Muscle layer of colon (tissue), 2 donors: Measurements from ENCODE around the gene ADGRL4.
"Not testable (repeated sequence)": the region's sequence is repeated elsewhere in the genome, so short reads cannot be mapped to it uniquely, and the experiment has no call there.

Experiments used
- H3K27ac ChIP-seq: one replicate; pipeline ENCODE4 v1.7.0; 2013; ENCODE audit warnings: low read depth, mild to moderate bottlenecking, low read length, moderate library complexity
- H3K27me3 ChIP-seq, 2 donors: one replicate each; pipeline ENCODE4 v1.7.0; 2013; ENCODE audit warnings: low read length in 2 of 2, mild to moderate bottlenecking in 2 of 2; ENCODE audit not compliant: insufficient read depth in 2 of 2, control insufficient read depth in 1 of 2
- H3K36me3 ChIP-seq: one replicate; pipeline ENCODE4 v1.7.0; 2013; ENCODE audit warnings: mild to moderate bottlenecking, low read length; ENCODE audit not compliant: insufficient read depth
- H3K4me1 ChIP-seq: one replicate; pipeline ENCODE4 v1.7.0; 2013; ENCODE audit warnings: mild to moderate bottlenecking, low read length; ENCODE audit not compliant: insufficient read depth
- H3K4me3 ChIP-seq, 2 donors: one replicate each; pipeline ENCODE4 v1.7.0; 2013; ENCODE audit warnings: low read length in 2 of 2, low read depth in 1 of 2, mild to moderate bottlenecking in 1 of 2, moderate library complexity in 1 of 2
- H3K9ac ChIP-seq: one replicate; pipeline ENCODE4 v1.7.0; 2013; ENCODE audit warnings: low read length
- H3K9me3 ChIP-seq: one replicate; pipeline ENCODE4 v1.7.0; 2013; ENCODE audit warnings: mild to moderate bottlenecking, low read length
- donor health status: abdominal sarcoma.
- donor health status: Adenocarcinoma of cecum.

The ADGRL4 gene

DNA sequence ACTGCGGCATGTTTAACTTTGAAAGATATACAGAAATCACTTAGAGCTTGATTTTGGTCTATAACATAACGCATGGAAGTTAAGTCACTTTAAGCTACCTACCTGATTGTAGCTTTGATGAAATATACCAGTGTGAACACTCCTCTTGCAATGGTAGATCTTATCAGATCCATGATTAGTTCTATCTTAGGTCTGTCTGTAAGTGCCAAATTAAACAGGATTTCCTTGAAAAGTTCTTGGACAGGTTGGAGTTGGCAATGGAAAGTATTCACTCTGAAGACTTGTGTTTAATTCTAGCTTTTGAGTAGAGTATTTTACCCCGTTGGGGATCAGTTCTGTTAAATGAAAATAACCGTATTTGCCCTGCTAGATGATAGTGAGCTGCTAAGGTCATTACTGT, 4.1 kb upstream of the ADGRL4 start:
- Histone ChIP-seq H3K27ac (no peak overlapping the region), H3K27me3 (no peaks in the 10 kb centered on the region), H3K4me1 (no peaks in the 10 kb centered on the region), H3K4me3 (no peak overlapping the region), H3K36me3 (no peaks in the 10 kb centered on the region), H3K9me3 (no peaks in the 10 kb centered on the region), H3K9ac (no peak overlapping the region)

DNA sequence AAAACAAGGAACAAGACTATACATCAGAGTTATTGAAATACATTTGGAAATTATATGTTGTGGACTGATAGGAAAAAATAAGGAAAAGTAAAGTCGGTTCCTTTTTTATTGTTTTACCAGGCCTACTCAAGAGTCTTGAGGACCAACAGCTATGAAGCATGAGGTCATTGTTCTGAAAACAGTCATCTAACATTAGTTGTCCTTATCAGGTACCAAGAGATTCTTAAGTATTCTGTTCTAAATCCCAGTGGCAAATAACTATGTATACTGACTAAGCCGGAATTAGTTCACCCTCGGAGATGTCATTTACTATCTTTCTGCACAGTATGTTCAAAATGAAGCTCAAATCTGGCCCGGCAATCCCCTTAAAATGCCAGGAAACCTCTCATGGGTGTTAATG, 585 bp downstream of the ADGRL4 start:
- H3K27me3 ChIP-seq: no peaks in the 10 kb centered on the region
- H3K27ac ChIP-seq: no peak overlapping the region
- H3K4me1 ChIP-seq: no peaks in the 10 kb centered on the region
- H3K36me3 ChIP-seq: no peaks in the 10 kb centered on the region
- no peak overlapping the region for H3K9ac ChIP-seq
- no peaks in the 10 kb centered on the region for H3K9me3 ChIP-seq
- H3K4me3 ChIP-seq: no peak overlapping the region

DNA sequence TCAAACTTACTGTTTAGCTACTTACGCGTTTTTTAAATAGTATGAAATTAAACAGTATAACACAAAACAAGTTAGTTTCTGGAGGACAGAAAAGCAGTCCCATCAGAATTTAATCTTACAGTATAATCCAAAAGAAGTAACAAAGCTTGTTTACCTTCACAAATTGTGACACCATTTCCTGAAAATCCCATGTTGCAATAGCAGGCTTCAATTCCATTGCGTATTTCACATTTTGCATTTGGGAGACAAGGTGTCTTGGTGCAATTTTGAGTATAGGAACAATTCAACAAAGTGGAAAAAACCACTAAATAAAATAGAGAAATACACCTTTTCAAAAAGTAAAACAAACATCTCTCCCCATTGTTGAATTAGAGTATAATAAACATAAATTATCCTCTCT, 1.6 kb downstream of the ADGRL4 start:
- Histone ChIP-seq H3K9ac (no peak overlapping the region), H3K36me3 (no peaks in the 10 kb centered on the region), H3K4me3 (no peak overlapping the region), H3K4me1 (no peaks in the 10 kb centered on the region), H3K9me3 (no peaks in the 10 kb centered on the region), H3K27me3 (no peaks in the 10 kb centered on the region), H3K27ac (no peak overlapping the region)

DNA sequence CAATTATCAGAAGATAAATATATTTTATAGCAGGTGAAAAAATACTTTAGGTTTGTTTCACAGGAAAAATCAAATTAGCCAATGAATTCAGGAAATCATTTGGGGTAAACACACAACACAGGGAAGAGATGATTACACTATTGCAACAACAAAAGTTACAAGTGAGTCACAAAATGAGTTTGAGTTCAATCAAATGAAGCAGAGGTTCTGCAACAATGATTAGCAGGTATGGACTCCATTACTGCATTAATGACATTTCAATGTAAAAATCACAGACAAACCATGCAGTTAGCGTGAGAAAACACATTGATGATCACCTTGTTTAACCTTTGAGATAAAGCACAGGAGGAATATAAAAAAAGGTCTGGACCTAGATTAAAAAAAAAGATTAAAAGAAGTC, 9.7 kb downstream of the ADGRL4 start:
- Histone ChIP-seq H3K4me1 (no peaks in the 10 kb centered on the region), H3K36me3 (no peaks in the 10 kb centered on the region)

DNA sequence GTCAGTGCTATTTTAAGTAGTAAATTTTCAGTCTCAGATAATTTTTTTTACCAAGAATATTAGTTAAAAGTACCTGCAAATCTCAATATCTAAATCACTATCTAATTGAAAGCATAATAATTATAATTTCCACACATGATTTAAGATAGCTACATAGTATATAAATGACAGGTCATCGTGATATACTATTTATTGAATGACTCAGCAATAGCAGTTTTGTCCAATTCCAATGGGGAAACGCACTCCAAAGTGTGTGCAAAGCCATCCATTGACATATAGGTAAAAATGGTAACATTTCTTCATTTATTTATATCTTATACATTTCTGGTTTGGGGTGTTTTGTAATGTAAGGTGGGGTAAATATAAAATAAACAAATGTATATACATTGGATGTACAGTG, 19.5 kb downstream of the ADGRL4 start:
- no peaks in the 10 kb centered on the region for H3K9me3 ChIP-seq
- H3K4me1 ChIP-seq: no peaks in the 10 kb centered on the region
- H3K27ac ChIP-seq: no peak overlapping the region
- H3K9ac ChIP-seq: no peak overlapping the region
- H3K27me3 ChIP-seq: no peaks in the 10 kb centered on the region
- no peaks in the 10 kb centered on the region for H3K36me3 ChIP-seq
- no peak overlapping the region for H3K4me3 ChIP-seq

More for the DNA sequence above, 9.7 kb downstream of the ADGRL4 start:
- Histone ChIP-seq H3K27me3 (no peaks in the 10 kb centered on the region), H3K9me3 (no peaks in the 10 kb centered on the region), H3K27ac (no peak overlapping the region), H3K9ac (no peak overlapping the region), H3K4me3 (no peak overlapping the region)

DNA sequence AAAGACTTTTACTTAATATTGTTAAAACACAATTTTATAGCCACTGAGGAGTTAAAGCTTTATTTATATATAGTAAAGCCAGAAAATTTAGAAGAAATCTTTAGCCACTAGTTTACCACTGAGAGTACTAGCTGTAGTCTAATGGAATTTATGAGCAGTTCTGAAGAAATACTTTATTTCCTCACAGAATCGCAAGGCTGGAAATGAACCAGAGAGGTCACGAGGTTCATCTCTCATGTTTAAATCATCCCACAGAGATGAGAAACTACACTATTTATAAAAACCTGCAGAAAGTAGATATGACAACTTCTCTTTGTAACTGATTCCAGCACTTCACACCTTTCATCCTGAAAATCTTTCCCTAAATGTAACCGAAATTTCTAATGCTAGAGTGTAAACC, 26.0 kb downstream of the ADGRL4 start:
- Histone ChIP-seq H3K36me3 (no peaks in the 10 kb centered on the region), H3K27ac (no peak overlapping the region), H3K9ac (no peak overlapping the region), H3K4me3 (no peak overlapping the region), H3K4me1 (no peaks in the 10 kb centered on the region), H3K27me3 (no peaks in the 10 kb centered on the region), H3K9me3 (no peaks in the 10 kb centered on the region)

DNA sequence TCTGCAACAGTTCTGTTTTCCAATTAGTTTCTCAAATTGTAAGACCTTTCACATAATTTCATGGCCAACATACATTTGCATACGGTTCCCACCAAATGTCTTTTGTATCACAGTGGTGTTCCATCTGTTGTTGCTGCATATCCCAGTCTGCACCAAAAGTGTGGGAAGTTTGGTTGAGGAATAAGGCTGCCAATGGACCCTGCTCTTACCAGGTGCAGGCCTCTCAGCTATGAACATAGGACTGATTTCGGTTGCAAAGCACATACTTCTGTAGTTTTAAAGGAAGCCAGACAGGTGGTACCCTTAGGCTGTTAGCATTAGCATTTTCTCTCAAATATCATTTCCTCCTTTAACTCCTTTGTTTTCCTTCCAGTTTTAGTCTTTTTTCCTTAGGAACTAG, 33.8 kb downstream of the ADGRL4 start:
- Histone ChIP-seq H3K27me3 (no peaks in the 10 kb centered on the region), H3K9ac (no peak overlapping the region), H3K9me3 (no peaks in the 10 kb centered on the region), H3K4me3 (no peak overlapping the region), H3K4me1 (no peaks in the 10 kb centered on the region), H3K27ac (no peak overlapping the region), H3K36me3 (no peaks in the 10 kb centered on the region)

DNA sequence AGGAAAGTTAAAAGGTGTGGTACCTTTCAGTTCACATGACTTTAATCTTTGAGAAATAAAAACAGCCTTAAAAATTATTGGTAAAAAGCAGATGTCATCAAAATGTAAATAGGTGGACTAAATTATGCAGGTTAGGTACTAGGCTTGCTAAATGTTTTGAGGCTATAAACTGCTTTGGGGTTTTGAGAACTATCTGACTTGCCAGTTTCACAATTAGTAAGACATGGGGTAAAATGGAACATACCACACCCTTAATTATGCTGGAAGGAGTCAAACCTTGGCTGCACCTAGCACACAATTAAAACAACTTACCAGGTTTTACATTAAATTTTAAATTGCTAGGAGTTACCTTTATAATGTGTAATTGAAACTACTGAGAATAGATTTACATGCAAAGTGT, 39.4 kb downstream of the ADGRL4 start:
- H3K9ac ChIP-seq, H3K4me3 ChIP-seq, H3K27ac ChIP-seq, H3K9me3 ChIP-seq, H3K4me1 ChIP-seq, H3K27me3 ChIP-seq, H3K36me3 ChIP-seq: not testable (repeated sequence)

DNA sequence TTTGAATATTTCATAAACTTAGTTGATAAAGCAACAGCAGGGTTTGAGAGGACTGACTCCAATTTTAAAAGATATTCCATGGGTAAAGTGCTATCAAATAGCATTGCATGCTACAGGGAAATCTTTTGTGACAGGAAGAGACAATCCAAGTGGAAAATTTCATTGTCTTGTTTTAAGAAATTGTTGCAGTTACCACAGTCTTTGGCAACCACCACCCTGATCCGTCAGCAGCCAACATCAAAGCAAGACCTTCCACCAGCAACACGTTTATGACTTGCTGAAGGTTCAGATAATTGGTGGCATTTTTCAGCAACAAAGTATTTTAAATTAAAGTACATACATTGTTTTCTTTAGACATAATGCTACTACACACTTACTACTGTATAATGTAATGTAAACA, 47.8 kb downstream of the ADGRL4 start:
- H3K4me1 ChIP-seq: no peaks in the 10 kb centered on the region
- no peak overlapping the region for H3K9ac ChIP-seq
- H3K27me3 ChIP-seq: no peaks in the 10 kb centered on the region
- H3K27ac ChIP-seq: no peak overlapping the region
- no peaks in the 10 kb centered on the region for H3K36me3 ChIP-seq
- H3K4me3 ChIP-seq: no peak overlapping the region
- no peaks in the 10 kb centered on the region for H3K9me3 ChIP-seq

DNA sequence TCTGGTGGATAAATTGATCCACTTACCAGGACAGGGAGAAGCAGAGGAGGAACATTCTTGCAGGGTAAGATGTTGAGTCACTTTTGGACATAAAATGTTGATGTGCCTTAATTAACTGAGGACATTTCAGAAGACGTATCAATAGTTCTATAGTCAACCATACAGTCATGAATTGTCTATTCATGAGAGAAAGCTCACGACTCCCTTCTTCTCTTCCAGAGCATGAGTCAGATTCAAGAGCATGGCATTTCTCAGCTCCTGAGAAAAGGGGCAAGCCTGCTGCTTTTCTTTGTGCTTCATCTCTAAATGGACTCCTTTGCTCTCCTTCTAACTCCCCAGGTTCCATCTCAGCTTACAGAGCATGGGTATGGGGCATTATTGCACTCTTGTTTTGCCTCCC, 55.7 kb downstream of the ADGRL4 start:
- Histone ChIP-seq H3K27ac (no peak overlapping the region), H3K4me1 (no peaks in the 10 kb centered on the region), H3K9ac (no peak overlapping the region), H3K4me3 (no peak overlapping the region), H3K9me3 (no peaks in the 10 kb centered on the region), H3K36me3 (no peaks in the 10 kb centered on the region), H3K27me3 (no peaks in the 10 kb centered on the region)

DNA sequence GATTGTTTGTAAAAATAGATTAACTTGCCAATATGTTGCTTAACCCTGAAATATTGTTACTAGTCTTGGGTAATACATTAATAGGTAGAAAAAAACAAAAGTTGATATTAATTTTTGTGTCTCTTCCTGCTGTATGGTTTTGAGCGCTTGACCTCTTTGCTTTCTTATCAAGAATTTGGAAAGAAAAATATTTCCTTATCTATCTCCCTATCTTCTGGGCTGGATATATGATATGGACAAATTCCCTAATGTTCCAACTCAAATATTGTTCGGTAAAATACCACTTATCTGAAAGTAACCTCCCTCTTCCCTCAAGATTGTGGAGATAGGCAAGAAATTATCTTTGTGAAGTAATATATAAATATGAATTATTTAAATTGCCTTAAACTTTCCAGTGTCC, 57.3 kb downstream of the ADGRL4 start:
- Histone ChIP-seq H3K27ac (no peak overlapping the region), H3K9me3 (no peaks in the 10 kb centered on the region), H3K4me3 (no peak overlapping the region), H3K9ac (no peak overlapping the region), H3K4me1 (no peaks in the 10 kb centered on the region), H3K27me3 (no peaks in the 10 kb centered on the region), H3K36me3 (no peaks in the 10 kb centered on the region)

DNA sequence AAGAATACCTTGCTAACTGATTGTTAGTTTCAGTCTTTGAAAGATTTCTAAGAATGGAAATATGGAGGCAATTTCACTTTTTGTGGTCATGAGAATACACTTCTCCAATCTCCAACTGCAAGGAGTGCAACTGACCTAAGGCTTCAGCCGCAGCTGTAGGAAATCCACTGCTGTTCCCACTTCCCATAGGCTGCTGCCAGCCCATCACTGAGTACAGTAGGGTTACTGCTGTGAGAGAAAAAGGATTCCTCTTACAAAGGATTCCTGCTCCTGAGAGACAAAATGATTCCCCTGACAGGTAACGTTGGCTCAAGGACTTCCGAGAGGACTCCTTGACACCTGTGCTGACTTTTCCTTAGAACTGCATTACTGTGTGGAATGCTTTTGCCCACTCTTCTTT, 87.4 kb downstream of the ADGRL4 start:
- Histone ChIP-seq H3K9ac (no peak overlapping the region), H3K27me3 (no peaks in the 10 kb centered on the region), H3K36me3 (no peaks in the 10 kb centered on the region)

More for the DNA sequence above, 87.4 kb downstream of the ADGRL4 start:
- Histone ChIP-seq H3K4me1 (no peaks in the 10 kb centered on the region), H3K27ac (no peak overlapping the region), H3K4me3 (no peak overlapping the region), H3K9me3 (no peaks in the 10 kb centered on the region)
